HG03342 (cell line): ENCODE measurements around the gene ZNF521.

ENCODE experiments used
- ATAC-seq: cut with Tn5 transposase; IDR thresholded peaks from one replicate; pipeline ENCODE4 v1.9.1; 2021; ENCODE audit warnings: mild to moderate bottlenecking, moderate library complexity; ENCODE audit not compliant: unreplicated experiment

Gene ZNF521

DNA sequence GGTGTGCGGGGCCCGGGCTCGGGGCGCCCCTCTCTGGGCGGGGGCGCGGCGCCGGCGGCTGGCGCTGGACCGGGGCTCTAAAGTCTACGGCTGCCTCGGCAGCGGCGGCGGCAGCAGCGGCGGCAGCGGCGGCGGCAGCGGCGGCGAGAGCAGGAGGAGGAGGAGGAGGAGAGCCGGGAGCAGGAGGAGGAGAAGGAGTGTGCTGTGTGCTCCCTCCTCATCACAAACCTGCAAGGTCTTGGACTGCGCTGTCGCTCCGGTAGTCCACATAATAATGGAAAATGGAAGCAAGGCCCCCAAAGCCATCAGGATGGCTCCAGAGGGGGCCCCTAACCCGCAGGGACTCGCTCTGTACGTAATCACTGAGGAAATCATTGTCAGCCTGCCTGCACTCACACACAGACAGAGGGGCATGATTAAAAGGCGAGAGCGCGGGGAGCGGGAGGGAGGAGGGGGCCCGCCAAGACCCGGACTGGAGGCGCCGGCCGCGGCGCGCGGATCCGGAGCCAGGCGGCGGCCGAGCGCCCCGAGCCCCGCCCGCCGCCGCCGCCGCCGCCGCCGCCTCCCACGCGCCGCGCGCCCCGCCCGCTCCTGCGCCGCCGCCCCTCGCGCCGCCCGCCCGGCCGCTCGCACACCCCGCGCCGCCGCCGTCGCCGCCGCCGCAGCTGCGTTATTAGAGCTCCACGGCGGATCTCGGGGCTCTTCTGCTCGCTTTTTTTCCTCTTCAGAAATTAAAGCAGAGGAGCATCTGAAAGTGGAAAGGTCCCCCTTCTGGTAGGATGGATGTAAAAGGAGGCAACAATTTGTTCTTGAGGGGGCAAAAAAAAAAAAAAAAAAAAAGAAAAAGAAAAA is at the start of gene ZNF521:
Gene ZNF521 (minus strand): TSS at position 390 of the 852 bp plus-strand sequence. CDS start 1,220 bp downstream, outside the sequence.
- ATAC-seq: peak; percentile 71

DNA sequence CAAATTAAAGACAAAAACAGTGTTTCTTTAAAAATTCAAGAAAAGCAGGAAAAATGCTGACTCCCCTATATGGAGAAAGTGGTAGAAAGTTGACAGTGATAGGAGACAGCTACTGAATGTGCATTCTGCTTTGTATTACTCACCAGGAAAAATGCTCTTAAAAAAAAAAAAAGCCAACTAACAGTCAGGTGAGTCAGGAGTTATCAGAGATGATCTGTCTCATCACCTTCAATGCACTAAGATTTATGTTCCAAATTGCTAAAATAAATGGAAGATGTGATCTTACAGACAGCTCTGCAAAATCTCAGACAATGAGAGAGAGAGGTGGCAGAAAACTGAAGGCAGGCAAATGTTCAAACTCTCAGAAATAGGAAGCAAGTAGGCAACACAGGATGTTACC is 47.6 kb upstream of the ZNF521 start:
- no peak for ATAC-seq

DNA sequence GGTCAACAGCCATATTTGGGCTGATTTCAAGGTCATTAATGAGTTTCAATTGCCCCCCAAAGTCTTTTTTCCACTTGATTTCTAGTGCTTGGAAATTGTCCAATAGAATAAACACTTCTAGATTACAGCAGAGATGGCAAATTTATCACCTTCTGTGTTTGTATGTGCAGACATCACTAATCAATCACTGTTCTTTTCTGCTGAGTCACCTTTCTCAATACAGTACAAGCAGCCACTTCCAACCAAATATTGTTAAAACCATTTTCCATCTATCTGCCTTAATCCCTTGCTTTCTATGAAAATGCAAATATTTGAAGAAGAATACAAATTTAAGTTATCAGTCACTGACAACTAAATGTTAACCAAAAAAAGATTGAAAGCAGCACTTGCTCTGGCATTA is 40.2 kb upstream of the ZNF521 start:
- ATAC-seq: no peak

DNA sequence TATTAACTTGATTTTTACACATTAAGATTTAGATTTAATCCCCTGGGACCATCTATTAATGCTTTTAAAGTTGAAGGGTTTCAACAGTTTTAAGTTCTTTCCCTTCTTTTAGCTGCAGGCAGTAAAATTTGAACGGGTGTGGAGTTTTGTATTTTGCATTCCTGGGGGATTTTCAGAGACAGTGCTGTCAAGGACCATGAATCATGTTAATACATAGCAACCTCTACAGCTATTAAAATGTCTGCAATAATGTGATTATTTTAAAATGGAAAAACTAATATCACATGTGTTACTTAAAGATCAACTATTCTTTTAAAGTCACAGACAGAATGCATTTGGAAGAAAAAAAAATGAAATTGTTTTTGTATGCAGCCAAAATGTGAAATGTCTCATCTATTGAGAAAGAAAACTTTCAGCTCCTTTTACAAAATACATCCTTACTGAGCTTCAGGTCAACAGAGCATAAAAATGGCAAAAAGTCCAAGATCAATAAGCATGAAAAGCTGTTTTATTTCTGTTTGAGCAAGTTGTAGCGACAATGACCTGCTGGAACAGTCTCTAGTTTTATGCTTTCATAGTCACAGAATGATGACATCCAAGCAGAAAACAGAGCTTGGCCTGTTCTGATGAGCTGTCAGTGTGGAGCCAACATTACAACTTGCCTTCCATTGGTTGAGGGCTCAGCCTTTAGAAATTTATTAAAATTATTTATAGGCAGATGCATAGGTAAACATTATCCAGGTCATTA is 21.6 kb upstream of the ZNF521 start:
- ATAC-seq: no peak

DNA sequence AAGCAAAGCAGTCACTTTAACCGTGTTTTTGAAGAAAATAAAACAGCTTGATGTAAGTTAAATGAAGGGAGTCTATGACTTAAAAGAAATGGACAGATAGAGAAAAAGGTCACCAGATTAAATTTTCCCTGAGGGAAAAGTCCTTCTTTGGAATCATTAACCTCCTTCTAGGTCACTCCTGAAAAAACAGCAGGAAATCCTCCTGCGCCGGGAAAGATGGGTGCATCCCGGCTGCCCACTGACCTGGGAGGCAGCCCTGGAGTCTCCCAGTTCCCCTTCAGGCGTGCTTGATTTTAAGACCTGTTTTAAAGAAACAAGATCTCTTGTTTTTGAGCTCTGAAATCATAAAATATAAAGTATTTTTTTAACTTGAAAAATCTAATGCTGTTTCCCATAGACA is 18.4 kb upstream of the ZNF521 start:
- no peak for ATAC-seq

DNA sequence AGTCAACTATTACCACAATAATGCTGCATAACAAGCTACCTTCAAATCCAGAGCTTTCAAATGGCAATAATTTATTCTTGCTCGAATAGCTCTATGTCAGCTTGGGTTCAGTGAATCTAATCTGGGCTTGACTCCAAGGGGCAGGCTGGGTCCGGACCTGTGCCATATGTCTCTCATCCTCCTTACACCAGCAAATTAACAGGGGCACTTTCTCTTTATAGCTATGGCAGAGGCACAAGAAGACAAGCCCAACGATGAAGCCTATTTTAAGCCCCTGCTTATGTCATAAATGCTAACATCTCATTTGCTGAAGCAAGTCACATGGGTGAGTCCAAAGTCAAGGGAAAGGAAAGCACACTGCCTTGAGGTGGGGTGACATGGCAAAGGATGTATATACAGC is 13.3 kb upstream of the ZNF521 start:
- no peak for ATAC-seq

DNA sequence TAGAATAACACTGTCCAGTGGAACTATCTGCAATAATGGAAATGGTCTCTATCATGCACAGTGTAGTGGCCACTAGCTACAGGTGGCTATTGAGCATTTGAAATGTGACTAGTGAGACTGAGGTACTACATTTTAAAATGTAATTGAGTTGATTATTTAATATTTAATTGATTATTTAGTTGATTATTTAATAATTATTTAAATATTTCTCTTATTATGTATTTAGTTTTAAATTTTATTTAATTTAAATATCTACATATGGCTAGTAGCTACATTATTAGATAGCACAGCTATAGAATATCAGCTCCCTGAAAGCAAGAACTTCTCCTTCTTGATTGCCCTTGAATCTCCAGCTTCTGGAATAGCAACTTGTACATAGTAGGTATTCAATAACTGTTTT is 12.8 kb upstream of the ZNF521 start:
- ATAC-seq: no peak

DNA sequence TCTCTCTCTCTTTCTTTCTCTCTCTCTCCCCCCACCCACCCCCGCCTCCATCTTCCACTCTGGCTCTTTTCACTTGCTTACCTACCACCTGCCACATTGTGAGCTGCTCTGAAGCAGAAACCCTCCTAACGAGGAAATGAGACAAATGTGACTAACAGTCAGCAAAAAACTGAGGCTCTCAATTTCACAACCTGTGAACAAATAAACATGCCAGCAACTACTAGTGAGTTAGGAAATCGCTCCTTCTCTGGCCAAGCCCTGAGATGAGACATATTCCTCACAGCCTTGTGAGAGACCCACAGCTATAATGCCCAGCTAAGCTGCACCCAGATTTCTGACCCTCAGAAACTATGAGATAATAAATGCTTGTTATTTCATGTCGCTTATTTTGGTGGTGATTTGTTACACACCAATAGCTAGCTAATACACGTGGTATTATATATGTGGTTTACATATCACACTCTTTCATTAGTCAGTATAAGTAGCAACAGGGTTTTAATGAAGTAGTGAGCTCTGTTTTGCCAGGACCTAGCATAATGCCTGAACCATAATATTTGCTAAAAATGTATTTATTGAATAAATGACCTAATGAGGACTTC is 8.4 kb upstream of the ZNF521 start:
- ATAC-seq: no peak

DNA sequence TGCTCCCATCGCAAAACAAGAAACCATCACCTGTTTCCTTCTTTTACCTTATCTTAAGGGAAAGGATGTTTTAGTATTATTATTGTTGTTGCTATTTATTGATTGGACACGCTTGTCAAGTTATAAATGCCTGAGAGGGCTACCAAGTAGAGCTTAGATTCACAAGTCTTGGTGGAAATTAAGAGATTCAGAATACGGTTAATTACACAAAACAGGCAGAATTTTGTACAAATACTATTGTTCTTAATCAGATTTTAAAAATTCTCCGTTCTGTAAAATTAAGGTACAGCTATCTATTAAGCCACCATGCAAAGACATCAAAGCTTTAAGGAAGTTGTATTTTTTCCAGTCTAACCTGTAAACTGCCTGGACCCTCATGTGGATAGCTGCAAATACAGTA is 1.1 kb upstream of the ZNF521 start:
- ATAC-seq: no peak

DNA sequence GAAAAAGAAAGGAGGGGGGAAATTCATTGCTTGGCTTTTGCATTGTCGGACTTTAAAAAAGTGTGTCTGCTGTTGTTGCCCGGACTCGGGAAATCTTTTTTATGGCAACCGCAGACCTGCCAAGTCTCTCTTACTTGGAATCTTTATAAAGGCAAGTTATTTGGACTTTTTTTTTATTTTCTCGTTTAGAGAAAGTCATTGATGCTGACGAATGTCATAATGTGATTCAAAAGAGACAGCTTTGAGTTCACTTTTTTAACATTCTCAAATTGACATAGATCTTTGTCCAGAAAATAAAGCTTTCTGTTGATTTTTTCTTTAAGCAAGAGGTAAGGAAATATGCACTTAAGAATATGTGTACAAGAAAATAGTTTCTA is 651 bp upstream of the ZNF521 start:
- no peak for ATAC-seq

DNA sequence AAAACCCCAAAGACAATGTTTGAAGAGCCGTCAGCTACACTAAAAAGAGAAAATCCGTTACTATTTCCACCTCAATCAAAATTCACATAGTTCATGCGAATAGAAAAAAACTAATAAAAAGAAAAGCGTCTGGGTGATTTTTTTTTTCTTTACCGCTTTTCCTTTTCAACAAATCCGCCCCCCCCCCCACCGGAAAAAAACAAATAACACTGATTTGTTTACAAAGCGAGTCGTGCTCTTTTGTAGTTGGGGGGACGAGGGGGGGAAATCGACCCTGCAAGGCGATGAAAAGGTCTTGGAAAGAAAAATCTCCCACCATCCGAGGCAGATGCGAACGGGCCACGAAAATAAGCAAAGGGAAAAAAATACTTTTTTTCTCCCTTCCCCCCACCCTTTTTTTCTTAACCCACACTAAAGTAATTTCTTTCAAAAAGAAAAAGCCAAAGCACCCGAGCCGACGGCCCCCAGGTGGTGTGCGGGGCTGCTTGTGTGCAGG is 638 bp downstream of the ZNF521 start:
- ATAC-seq: no peak

DNA sequence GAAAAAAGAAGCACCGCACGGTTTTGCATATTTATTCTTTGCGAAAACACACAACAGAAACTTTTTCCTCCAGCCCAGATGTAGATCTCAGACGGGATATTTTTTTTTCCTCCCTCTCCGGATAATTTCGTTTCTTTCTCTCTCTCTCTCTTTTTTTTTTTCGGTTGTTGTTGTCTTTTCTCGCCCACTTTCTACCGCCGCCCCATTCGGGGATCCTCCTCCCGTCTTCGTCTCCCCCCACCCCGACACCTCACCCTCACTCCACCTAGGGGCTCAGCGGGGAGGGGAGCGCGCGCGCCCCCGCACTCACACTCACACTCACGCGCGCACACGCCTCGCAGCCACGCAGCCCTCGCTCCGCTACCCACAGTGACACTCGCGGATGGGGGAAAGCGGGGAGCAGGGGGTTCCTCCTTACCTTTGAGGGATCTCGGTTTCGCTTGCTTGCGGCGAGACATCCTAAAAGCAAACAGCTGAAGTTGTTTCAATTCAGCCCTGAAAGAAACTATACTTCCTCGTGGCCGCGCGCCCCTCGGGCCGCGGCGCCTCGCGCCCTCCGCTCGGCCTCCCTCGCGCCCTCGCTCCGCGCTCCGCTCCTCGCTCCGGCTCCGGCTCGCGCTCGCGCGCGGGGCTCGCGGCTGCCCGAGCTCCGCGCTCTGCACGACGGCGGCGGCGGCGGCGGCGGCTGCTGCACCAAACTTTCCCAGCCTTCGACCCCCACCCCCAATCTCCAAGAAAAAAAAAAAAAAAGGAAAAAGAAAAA is 1.3 kb downstream of the ZNF521 start:
- no peak for ATAC-seq

DNA sequence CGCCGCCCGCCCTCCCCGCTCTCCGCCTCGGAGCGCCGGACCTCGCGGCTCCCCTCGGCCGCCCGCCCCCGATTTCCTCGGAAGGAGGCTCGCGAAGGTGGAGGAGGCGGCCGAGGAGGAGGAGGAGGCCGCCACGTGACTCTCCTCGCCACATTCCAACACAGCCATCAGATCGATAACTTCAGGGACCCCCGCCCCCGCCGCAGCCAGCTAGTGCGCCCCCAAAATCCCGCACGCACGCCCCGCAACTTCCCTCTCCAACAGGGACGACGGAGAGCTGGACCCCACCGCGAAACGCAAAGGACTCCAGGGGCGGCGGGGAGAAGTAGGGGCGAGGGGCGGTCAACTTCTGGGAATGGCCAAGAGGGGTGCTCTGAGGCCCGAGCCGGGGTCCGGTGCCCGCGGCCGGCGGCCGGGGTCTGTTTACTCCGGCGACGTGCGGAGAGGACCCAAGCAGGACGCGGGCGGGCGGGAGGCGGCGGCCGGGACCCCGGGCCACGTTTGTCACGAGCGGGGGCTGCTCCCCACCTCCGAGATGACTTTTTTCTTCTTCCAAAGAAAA is 2.0 kb downstream of the ZNF521 start:
- no peak for ATAC-seq

DNA sequence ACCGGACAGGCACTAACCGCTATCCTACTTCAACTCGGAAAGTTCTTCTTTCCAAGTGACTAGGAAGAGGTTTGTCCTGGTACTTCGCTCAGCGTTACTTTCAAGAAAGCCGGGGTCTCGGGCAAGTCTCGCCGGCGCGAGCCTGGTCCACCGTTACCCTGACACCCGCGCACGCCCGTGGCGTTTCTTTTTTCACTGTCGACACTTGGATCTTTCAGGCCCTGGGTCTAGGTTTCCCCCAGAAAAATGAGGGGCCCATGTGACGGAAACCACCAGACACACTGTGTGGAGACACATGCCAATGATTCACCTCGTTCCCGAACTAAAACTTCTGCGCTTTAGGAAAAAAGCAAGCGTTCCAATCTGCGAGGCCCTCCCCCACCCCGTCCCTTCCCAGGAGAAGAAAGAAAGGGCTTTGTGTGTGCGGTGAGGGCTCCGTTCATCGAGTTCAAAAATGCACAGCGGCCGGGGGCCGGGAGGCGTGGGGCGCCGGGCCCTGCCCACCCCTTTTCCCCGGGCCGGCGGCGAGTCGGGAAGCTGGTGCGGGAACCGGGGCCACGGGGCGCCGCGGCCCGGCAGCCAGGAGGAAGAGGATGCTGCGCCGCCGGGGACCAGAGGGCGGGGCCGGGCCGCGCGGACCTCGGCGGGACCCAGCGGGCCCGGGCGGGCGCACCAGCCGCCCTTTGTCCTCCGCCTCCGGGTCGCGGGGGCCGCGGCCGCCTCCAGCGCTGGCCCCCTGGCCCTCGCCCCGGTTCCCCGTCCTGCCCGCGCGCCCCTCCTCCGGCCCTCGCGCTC is 2.6 kb downstream of the ZNF521 start:
- ATAC-seq: no peak

DNA sequence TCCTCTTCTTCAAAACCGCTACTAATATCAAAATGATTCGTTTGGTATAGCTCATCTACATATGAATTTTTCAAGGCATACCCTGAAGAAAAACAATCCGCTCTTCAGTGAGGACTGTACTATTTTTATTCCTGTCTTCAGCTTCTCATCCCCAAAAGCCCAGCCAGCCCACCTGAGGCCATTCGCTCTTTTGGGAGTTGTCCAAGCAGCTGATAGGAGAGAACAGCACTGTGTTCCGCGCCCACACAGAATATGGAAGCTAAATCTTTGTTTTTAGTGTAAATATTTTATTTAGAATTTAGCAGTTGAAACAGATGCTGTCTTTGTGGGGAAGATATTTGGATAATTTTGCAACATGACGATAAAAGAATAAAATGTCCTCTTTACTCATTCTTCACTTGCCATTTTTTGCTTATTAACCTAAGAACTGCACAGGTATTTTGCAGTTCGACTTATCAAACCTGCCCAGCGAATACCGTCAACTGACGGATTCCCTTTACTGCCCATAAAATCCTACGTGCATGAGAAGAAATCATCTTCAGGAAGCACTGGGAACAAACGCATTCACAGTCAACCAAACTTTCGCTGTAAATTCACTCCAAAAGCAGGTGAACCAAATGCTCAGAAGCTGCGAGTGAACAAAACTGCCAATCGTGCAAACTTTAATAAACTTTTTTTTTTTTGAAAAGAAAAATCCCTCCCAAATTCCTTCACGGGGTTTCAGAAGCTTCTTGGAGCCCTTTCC is 3.4 kb downstream of the ZNF521 start:
- no peak for ATAC-seq

DNA sequence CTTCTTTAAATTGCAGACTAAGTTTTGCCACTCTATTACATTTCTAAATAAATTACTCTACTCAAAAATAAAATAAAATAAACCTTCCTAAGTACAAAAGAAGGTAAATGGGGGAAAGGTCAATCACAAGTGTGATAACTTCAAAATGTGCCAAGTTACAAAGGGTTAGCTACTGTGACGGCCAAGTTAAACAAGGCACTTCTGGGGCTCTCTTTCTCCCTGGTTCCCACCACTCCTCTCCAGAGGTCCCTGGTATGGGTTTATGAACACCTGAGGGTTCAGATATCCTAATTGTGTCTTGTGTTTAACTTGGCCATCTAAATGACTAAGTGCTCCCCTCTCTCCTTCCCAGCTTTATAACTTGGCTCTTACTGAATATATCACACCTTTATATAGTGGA is 5.4 kb downstream of the ZNF521 start:
- ATAC-seq: no peak

DNA sequence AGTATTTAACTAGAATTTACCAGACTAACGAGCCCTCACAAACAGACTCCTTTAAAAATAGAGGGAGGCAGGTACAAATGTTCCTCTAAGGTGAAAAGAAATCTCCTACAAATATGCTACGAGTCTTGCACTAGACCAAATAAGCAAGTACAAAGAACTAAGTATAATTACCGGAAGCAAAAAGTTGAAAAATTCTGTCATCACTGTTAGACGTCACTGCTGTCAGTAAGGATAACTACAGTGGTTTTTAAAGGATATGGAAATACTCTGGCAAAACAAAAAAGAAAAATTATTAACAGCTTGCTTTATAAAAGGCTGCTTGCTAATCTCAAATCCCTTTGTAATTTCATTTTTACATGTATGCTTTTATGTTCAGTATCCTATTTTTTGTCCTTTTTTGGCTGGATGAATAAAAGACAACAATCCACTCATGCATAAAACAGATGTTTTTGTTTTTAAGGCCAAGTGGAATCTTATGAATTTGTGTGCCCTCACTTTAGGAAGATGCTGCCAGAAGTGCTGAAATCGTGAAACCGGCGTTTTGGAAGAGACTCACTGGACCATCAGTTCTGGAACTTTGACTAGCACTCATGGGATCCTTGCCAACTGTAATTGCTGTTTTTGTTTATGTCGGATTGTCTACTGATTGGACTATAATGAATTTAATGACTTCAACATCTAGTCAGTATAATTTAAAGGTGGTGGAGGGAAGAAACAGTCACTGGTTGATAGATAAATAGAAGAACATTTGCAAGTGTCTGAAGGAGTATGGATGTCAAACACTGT is 6.7 kb downstream of the ZNF521 start:
- no peak for ATAC-seq

DNA sequence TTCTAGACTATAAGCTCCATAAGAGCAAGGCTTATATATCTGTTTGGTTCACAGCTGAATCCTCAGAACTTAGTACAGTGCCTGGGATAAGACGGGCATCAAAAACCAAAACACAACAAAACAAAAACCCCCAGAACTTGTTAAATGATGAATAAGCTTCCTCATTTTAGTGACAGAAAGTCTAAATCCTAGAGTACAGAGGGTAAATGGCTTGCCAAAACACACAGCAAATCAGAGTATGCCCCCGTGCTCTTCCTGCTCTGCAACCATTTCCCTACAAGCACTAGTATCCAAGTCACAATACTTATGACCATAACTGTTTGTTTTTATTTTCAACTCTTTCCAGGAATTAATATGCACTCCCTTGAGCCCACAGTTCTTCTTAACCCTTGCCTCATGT is 10.1 kb downstream of the ZNF521 start:
- no peak for ATAC-seq
